ENCODE data around the gene ZP1.

DNA sequence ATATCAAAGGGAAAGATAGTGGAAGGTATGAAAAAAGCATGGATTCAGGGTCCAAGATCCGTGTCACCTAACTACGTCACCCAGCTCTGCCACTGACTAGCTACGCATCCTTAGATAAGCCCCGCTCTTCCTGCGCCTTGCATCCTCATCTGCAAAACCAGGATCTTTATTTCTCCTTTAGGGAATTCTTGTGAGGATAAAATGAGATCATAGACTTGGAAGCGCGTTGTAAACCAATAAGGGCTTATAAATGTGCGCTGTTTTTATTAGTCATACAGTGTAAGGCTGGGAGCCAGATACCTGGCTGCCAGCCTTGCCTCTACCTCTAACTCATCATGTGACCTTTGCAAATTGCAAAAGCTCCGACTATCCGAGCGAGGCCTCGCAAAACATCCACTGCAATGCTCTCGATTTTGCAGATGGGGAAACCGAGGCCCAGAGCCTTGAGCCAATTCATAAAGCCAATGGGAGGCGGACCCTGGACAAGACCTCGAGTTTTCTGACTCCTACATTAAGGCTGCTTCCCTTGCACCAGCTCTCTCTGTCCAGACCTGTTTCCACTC is 38.3 kb downstream of the ZP1 start:
- TF ChIP-seq, protein P1, sequence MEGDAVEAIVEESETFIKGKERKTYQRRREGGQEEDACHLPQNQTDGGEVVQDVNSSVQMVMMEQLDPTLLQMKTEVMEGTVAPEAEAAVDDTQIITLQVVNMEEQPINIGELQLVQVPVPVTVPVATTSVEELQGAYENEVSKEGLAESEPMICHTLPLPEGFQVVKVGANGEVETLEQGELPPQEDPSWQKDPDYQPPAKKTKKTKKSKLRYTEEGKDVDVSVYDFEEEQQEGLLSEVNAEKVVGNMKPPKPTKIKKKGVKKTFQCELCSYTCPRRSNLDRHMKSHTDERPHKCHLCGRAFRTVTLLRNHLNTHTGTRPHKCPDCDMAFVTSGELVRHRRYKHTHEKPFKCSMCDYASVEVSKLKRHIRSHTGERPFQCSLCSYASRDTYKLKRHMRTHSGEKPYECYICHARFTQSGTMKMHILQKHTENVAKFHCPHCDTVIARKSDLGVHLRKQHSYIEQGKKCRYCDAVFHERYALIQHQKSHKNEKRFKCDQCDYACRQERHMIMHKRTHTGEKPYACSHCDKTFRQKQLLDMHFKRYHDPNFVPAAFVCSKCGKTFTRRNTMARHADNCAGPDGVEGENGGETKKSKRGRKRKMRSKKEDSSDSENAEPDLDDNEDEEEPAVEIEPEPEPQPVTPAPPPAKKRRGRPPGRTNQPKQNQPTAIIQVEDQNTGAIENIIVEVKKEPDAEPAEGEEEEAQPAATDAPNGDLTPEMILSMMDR (conservative IDR thresholded peaks at IDR 0.05; ENCODE audit: low read length), result no peak
- TF ChIP-seq EZH2phosphoT487 (IDR thresholded peaks at IDR 0.05; ENCODE audit: borderline replicate concordance), result no peak
